HEK293T (cell line): ENCODE results near the gene MXRA7.

ENCODE experiments used
- ARNT ChIP-seq: fragments of 450-650 bp; IDR thresholded peaks from 2 replicates; pipeline ENCODE4 v1.6.1; 2017; ENCODE audit warnings: mild to moderate bottlenecking
- BHLHE40 ChIP-seq: fragments of 450-650 bp; IDR thresholded peaks from 2 replicates; pipeline ENCODE4 v1.6.1; 2016; ENCODE audit warnings: mild to moderate bottlenecking, moderate library complexity, borderline replicate concordance
- ELF4 ChIP-seq: fragments of 450-650 bp; IDR thresholded peaks from 2 replicates; pipeline ENCODE4 v1.6.1; 2017; ENCODE audit warnings: antibody characterized with exemption
- FOXA1 ChIP-seq: fragments of 450-650 bp; IDR thresholded peaks from 2 replicates; pipeline ENCODE4 v1.6.1; 2016; ENCODE audit warnings: mild to moderate bottlenecking
- FOXK2 ChIP-seq: fragments of 450-650 bp; IDR thresholded peaks from 2 replicates; pipeline ENCODE4 v1.6.1; 2016; ENCODE audit warnings: mild to moderate bottlenecking
- FOXM1 ChIP-seq: fragments of 450-650 bp; IDR thresholded peaks from 2 replicates; pipeline ENCODE4 v1.6.1; 2017; ENCODE audit warnings: mild to moderate bottlenecking, borderline replicate concordance
- HDGF ChIP-seq: fragments of 450-650 bp; IDR thresholded peaks from 2 replicates; pipeline ENCODE4 v1.6.1; 2017; ENCODE audit warnings: antibody characterized with exemption, borderline replicate concordance
- L3MBTL2 ChIP-seq: fragments of 450-650 bp; conservative IDR thresholded peaks from 2 replicates; pipeline ENCODE4 v1.6.1; 2016; ENCODE audit warnings: mild to moderate bottlenecking
- LEF1 ChIP-seq: fragments of 450-650 bp; IDR thresholded peaks from 2 replicates; pipeline ENCODE4 v1.6.1; 2017; ENCODE audit warnings: mild to moderate bottlenecking, borderline replicate concordance
- SP1 ChIP-seq: fragments of 450-650 bp; IDR thresholded peaks from 2 replicates; pipeline ENCODE4 v1.6.1; 2017
- SUZ12 ChIP-seq: fragments of 450-650 bp; IDR thresholded peaks from 2 replicates; pipeline ENCODE4 v1.6.1; 2016; ENCODE audit warnings: mild to moderate bottlenecking
- TARDBP ChIP-seq: fragments of 450-650 bp; IDR thresholded peaks from 2 replicates; pipeline ENCODE4 v1.6.1; 2016
- ZNF384 ChIP-seq: fragments of 450-650 bp; IDR thresholded peaks from 2 replicates; pipeline ENCODE4 v1.6.1; 2016

GRCh38 chr17:76707985-76708807 is 2.6 kb downstream of the MXRA7 start:
- no peak for TF ChIP-seq BHLHE40
- TF ChIP-seq LEF1, result no peak
- TF ChIP-seq L3MBTL2, result no peak
- no peak for TF ChIP-seq FOXA1
- no peak for TF ChIP-seq HDGF
- no peak for TF ChIP-seq ELF4
- TF ChIP-seq TARDBP, result no peak
- no peak for TF ChIP-seq ARNT
- no peak for TF ChIP-seq FOXK2
- TF ChIP-seq SUZ12, result no peak
- no peak for TF ChIP-seq SP1
- no peak for TF ChIP-seq ZNF384
- TF ChIP-seq FOXM1, result no peak
